Right renal pelvis (tissue), 4 donors: ENCODE measurements around the gene ZNF276. TPM values are rescaled to one million over a fixed set of nuclear protein-coding genes. Genes with fewer than 3 reads are reported as not detected.
A peak's percentile ranks its signal among the peaks of the same experiment; 100 is the strongest.
"Not testable (repeated sequence)": the region's sequence is repeated elsewhere in the genome, so short reads cannot be mapped to it uniquely, and the experiment has no call there.

Experiments
- DNase-seq, 4 donors: peaks; one replicate each; pipeline ENCODE4 v3.0.0-alpha.2; 2013; ENCODE audit warnings: low read depth in 4 of 4, low spot score in 3 of 4, missing footprints in 1 of 4
- polyA plus RNA-seq, 4 donors: library from polyadenylated mRNA; unstranded; fragments of 120-200 nt; gene quantifications; one replicate each; pipeline ENCODE4 v1.2.1, GENCODE V29; 2013; ENCODE audit not compliant: insufficient read length in 4 of 4

The ZNF276 gene
- polyA plus RNA-seq, 4 donors: 26.6 to 31.6 (median 28.4) TPM

GRCh38 chr16:89695875-89696669, 25.3 kb upstream of the ZNF276 start:
- DNase-seq: no peak

- no peak for DNase-seq
Measured at GRCh38 chr16:89696670-89697128, 24.6 kb upstream of the ZNF276 start.

DNA sequence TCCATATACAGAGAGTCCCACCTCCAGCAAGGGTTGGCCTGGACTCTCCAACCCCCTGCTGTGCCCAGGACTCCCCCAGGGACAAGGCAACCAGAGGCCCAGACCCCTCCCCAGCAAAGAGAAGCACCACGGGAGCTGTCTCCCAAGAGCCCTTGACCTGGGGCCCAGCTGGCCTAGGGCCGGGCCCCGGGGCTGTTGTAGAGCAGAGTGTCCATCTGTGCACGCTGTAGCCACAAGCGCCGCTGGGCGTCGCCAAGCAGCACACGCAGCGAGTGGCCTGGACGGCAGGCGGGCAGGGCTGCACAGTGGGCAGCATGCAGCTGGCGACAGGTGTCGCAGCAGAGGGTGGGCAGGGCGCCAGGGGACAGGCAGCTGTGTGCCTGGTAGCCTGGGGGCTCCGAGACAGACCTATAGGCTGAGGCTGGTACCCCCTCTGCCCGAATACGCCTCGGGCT, 24.1 kb upstream of the ZNF276 start:
- DNase-seq: no peak

GRCh38 chr16:89697616-89698331, 23.6 kb upstream of the ZNF276 start:
- DNase-seq: no peak

- DNase-seq: not testable (repeated sequence)
Measured at GRCh38 chr16:89698717-89699116, 22.6 kb upstream of the ZNF276 start.

GRCh38 chr16:89699629-89700099, 21.7 kb upstream of the ZNF276 start:
- not testable (repeated sequence) for DNase-seq

DNA sequence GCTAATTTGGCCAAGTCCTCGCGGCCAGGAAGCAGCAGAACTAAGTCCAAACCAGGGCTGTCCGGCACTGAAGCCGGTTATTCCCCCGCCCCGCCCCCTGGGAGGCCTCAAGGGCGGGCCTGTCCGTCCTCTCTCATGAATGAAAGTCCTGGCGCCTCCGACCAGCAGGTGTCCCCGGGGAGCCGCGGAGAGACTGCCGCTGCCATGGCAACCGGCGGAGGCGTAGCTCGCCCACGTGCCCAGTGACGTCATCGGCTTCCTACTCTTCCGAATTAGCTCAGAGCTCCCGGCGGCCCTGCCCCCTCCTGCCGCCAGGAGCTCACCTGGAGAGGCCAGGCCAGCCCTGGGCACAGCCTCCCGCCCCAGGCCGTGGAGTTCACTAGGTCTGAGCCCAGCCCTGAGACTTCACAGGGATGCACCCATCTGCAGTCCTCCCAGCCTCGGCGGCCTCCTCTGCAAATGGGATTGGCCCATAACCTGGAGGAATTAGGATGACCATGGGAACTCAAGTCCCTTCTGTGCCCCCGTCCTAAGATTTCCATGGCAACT, 21.2 kb upstream of the ZNF276 start:
- peak; percentile 94 to 98 (median 96) for DNase-seq

DNA sequence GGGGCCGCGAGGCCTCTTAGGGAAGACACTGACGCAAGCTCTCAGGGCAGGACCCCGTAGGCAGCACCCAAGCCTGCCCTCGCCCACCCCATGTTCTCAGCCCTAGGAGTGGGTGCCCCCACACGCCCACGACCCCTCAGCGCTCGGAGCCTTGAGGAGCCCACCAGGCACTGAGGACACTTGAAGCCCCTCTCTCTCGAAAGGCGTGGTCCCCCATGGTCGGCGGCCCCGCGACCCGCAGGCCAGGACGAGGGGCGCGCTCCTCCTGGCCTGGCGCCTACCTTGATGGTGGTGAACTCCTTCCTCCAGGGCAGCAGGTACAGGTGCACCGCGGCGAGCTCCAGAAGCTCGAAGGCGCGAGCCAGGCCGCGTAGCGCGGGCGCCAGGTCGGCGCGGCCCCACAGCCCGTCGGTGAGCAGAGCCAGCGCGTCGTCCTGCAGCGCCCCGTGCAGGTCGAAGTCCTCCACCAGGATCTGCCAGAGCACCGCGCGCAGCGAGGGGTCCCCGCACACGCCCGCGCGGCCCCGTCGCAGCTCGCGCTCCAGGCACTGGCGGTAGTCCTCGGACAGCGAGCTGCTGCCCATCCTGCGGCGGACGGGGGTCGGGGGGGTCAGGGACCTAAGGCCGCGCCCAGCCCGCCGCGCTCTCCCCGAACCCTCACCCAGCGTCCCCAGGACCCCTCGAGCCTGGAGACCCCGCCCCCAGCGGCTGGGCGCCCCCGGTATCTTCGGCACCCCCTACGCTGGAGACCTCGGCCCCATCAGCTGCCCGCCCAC, 20.5 kb upstream of the ZNF276 start:
- DNase-seq: no peak

DNA sequence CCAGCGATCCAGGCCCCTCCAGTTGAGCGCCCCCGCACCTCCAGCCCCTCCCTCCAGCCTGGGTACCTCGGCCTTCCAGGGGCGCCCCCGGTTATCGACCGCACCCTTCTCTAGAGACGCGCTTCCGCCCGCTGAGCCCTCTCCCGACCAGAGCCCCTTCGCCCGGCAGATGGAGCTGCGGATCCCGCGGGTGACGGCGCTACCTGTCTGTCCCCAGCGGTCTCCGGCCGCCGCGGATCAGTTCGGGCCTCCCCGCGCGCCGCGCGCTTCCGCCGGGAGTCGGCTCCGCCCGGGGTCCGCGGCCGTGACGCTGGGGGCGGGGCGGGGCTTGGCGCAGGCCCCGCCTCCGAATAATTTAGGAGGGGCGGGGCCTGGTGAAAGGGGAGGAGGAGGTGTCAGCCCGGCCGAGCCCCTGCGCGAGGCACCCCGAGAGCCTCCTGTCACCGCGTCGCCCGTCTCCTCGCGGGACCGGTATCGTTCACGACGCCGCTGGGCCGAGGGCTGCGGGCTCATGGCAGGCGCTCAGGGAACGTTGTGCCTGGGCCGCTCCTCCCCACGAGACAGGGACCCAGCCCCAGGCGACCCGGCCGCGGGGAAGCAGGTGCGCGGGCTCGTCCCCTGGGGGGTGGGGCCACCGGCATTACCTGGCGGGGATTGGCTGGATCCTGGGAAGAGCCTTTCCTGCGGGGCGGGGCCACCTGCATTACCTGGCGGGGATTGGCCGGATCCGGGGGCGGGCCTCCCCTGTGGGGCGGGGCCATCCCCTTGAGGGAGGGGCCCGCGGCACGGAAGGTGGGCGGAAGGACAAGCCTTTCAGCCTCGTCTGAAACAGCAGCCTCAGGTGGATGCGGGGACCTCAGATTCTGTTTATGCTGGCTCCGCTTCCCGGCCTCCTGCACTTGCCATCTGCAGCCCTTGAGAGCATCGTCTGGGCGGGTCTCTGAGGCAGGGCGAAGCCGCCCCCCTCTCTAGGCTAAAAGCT, 19.6 kb upstream of the ZNF276 start, which contains the start of gene SPATA2L:
Gene SPATA2L, minus strand, starts transcription at position 281 of the 982 bp plus-strand sequence. CDS start 473 bp downstream, outside the sequence.
- DNase-seq: peak; percentile 83 to 87 (median 84)

GRCh38 chr16:89704281-89704680, 17.1 kb upstream of the ZNF276 start:
- no peak for DNase-seq

DNA sequence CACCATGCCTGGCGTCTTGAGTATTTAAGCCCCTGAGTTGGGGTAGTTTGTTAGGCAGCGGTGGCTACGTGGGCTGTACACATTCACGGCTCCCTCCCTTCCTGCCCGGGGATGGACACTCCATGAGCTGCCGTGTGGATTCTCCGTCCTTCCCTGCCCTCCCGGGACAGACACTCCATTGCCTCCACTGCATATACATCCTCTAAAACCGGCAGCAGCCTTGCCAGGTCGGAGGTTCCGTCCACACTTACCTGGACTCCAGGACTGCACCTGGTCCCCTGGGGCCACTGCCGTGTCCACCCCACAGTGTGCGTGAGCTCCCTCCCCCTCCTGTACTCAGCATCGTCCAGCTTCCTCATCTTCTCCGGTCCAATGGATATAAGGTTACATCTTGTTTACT, 16.3 kb upstream of the ZNF276 start:
- no peak for DNase-seq

- no peak for DNase-seq
Measured at GRCh38 chr16:89706518-89707260, 14.6 kb upstream of the ZNF276 start.

DNA sequence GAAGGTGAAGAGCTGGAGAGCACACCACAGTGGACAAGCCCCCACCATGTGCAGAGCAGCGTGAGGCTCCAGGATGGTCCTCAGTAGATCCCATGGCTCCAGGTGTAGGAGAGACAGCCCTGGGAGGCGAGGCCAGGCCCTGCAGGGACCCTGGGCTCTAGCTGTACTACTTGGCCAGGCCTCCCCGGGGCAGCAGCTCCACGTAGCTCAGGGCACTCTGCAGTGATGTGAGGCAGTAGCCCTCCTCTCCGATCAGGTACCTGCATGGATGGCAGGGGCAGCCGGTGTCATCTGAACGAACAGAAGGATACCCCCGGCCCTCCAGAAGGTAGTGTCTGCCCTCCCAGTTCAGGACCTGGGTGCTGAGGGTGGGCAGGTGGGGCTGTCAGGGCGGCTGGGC, 13.6 kb upstream of the ZNF276 start:
- no peak for DNase-seq

GRCh38 chr16:89708481-89708931, 12.8 kb upstream of the ZNF276 start:
- no peak for DNase-seq

DNA sequence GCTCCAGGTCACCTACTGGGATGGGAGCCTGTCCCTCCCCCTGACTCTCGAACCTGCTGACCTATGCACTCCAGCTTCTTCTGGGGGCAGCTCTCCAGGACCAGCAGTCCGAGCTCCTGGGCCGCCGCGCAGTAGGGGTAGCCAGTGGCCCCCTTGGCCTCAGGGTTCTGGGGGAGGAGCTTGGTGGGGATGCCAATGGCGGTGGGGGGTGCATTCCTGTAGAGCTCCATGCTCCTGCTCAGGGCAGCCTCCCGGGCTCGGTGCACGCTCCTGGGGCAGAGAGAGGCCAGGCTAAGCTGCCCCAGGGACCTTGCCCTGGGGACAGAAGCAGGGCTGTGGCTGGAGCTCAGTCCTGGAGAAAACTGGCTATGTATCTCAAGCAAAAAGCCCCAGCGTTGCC, 12.2 kb upstream of the ZNF276 start:
- DNase-seq: no peak

GRCh38 chr16:89709716-89710432, 11.5 kb upstream of the ZNF276 start:
- no peak for DNase-seq

DNA sequence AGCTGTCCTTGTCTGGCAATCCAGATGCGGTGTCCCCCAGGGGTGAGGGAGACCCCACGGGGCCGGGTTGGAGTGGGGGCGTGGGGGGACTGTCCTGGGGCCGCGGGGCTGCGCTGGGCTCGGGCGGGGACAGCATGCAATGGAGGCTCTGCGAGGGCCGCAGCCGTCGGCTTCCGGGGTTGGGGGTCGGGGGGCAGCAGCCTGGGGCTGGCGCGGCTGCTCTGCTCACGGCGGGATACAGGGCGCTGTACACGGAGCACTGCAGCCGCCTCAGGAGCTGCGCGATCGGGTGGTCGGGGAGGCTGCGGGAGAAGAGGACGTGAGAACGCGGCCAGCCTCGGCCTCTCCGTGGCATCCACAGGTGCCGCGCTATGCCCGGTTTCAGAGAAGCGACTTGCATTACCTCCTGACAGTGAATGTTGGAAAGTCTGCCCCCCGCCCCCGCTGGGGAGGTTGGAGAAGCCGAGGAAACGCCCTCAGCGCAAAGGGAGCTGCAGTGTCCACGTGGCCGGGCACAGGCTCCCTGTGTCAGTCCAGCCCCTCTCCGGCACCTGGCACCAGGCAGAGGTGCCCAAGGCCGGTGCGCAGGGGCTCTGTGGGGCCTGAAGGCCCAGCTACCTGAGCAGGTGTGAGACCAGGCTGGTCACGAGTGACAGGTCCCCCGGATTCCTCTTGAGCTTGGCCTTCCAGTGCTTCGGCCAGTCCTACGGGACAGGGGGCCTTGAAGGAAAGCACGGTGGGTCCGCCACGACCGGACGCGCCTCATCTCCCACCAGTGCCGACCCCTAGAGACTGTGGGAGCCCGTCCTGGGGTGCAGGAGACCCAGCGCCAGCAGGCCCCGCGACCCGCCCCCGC, 10.4 kb upstream of the ZNF276 start:
- DNase-seq: no peak
